Activated T-cell treated with anti-CD3 and anti-CD28 coated beads for 1 hour (primary cell): Measurements from ENCODE around the gene KATNB1.

ENCODE experiments used
- DNase-seq: peaks from one replicate; pipeline ENCODE4 v3.0.0-alpha.2; 2020; ENCODE audit warnings: low read depth

KATNB1 gene

GRCh38 chr16:57756424-57757325, 21.1 kb downstream of the KATNB1 start:
- no peak for DNase-seq

GRCh38 chr16:57757326-57757786, 21.8 kb downstream of the KATNB1 start:
- DNase-seq = peak; percentile 89

- DNase-seq = no peak
Observed at GRCh38 chr16:57757883-57758282, 22.3 kb downstream of the KATNB1 start.

- no peak for DNase-seq
Observed at GRCh38 chr16:57758331-57759117, 23.0 kb downstream of the KATNB1 start.

- no peak for DNase-seq
Observed at GRCh38 chr16:57759131-57759530, 23.6 kb downstream of the KATNB1 start.

- no peak for DNase-seq
Observed at GRCh38 chr16:57759541-57760356, 24.2 kb downstream of the KATNB1 start.

- DNase-seq = no peak
Observed at GRCh38 chr16:57760357-57761160, 25.0 kb downstream of the KATNB1 start.

GRCh38 chr16:57761301-57761700, 25.7 kb downstream of the KATNB1 start:
- no peak for DNase-seq

- DNase-seq = no peak
Observed at GRCh38 chr16:57761957-57762356, 26.4 kb downstream of the KATNB1 start.

- DNase-seq = no peak
Observed at GRCh38 chr16:57762365-57763040, 26.9 kb downstream of the KATNB1 start.

GRCh38 chr16:57763285-57764005, 27.9 kb downstream of the KATNB1 start:
- DNase-seq = no peak

GRCh38 chr16:57764006-57764340, 28.4 kb downstream of the KATNB1 start:
- DNase-seq = no peak

- no peak for DNase-seq
Observed at GRCh38 chr16:57764341-57765159, 29.0 kb downstream of the KATNB1 start.

- DNase-seq = no peak
Observed at GRCh38 chr16:57765160-57765728, 29.7 kb downstream of the KATNB1 start.

GRCh38 chr16:57766714-57767348, 31.3 kb downstream of the KATNB1 start:
- no peak for DNase-seq

GRCh38 chr16:57769541-57770145, 34.1 kb downstream of the KATNB1 start:
- no peak for DNase-seq

- DNase-seq = no peak
Observed at GRCh38 chr16:57770361-57770760, 34.8 kb downstream of the KATNB1 start.
